DND-41 (cell line): Measurements from ENCODE around the gene CYP4F22.

ENCODE experiments used
- CTCF ChIP-seq: IDR thresholded peaks from 2 replicates; pipeline ENCODE4 v1.5.1; 2012; ENCODE audit warnings: borderline replicate concordance, low read length, moderate library complexity, mild to moderate bottlenecking; ENCODE audit not compliant: poor library complexity, severe bottlenecking; ENCODE audit errors: extremely low read depth
- EZH2 ChIP-seq: IDR thresholded peaks from 3 replicates; pipeline ENCODE4 v1.6.1; 2012; ENCODE audit warnings: borderline replicate concordance, low read depth, mild to moderate bottlenecking, moderate library complexity, low read length, inconsistent platforms; ENCODE audit not compliant: severe bottlenecking

- TF ChIP-seq CTCF (no peak), EZH2 (no peak)
These were observed 32.1 kb downstream of the CYP4F22 start for GRCh38 chr19:15540435-15540834.
